GM21619 (cell line): ENCODE data around the gene PTCH2.
A peak's percentile ranks its signal among the peaks of the same experiment; 100 is the strongest.
"Not testable (repeated sequence)": the region's sequence is repeated elsewhere in the genome, so short reads cannot be mapped to it uniquely, and the experiment has no call there.

Source experiments
- ATAC-seq: cut with Tn5 transposase; IDR thresholded peaks from one replicate; pipeline ENCODE4 v1.9.1; 2021; ENCODE audit not compliant: unreplicated experiment

The PTCH2 gene

GRCh38 chr1:44803312-44804095, 39.5 kb downstream of the PTCH2 start:
- ATAC-seq: no peak

- no peak for ATAC-seq
These were observed 40.1 kb downstream of the PTCH2 start for GRCh38 chr1:44803062-44803311.

- ATAC-seq: no peak
These were observed 40.6 kb downstream of the PTCH2 start for GRCh38 chr1:44802306-44803061.

GRCh38 chr1:44801491-44802305, 41.4 kb downstream of the PTCH2 start:
- no peak for ATAC-seq

- peak; percentile 80 for ATAC-seq
These were observed 43.1 kb downstream of the PTCH2 start, which contains the start of gene PLK3 for GRCh38 chr1:44799770-44800584. Gene PLK3, plus strand, starts transcription at chr1:44800377. Its CDS starts 87 bp downstream, at chr1:44800464.

- no peak for ATAC-seq
These were observed 44.3 kb downstream of the PTCH2 start for GRCh38 chr1:44798481-44799365.

- ATAC-seq: not testable (repeated sequence)
These were observed 45.2 kb downstream of the PTCH2 start for GRCh38 chr1:44797886-44798285.

- no peak for ATAC-seq
These were observed 50.1 kb downstream of the PTCH2 start for GRCh38 chr1:44792736-44793502.

- ATAC-seq: no peak
These were observed 51.9 kb downstream of the PTCH2 start for GRCh38 chr1:44790968-44791801.

- ATAC-seq: no peak
These were observed 54.8 kb downstream of the PTCH2 start, which contains the start of gene BEST4 for GRCh38 chr1:44788120-44788860. Gene BEST4, minus strand, starts transcription at chr1:44788170. Its CDS starts 465 bp downstream, at chr1:44787705.

- ATAC-seq: no peak
These were observed 55.5 kb downstream of the PTCH2 start for GRCh38 chr1:44787506-44787905.

- no peak for ATAC-seq
These were observed 56.1 kb downstream of the PTCH2 start for GRCh38 chr1:44786841-44787426.

GRCh38 chr1:44786138-44786840, 56.8 kb downstream of the PTCH2 start:
- peak; percentile 52 for ATAC-seq

- no peak for ATAC-seq
These were observed 57.4 kb downstream of the PTCH2 start for GRCh38 chr1:44785501-44786137.

GRCh38 chr1:44785029-44785380, 58.0 kb downstream of the PTCH2 start:
- ATAC-seq: no peak
